HEK293 (cell line): Measurements from ENCODE around the gene CACNA2D3.

ENCODE experiments used
- ZBTB48 ChIP-seq: fragments of 450-650 bp; formaldehyde crosslinking; IDR thresholded peaks from 2 replicates; pipeline ENCODE4 v1.5.1; 2016; ENCODE audit warnings: missing biosample characterization, missing genetic modification characterization
- ZNF837 ChIP-seq: fragments of 450-650 bp; formaldehyde crosslinking; IDR thresholded peaks from 2 replicates; pipeline ENCODE4 v1.5.1; 2016; ENCODE audit warnings: missing biosample characterization, missing genetic modification characterization
- TF ChIP-seq, protein P1 (sequence below): fragments of 450-650 bp; formaldehyde crosslinking; IDR thresholded peaks from 2 replicates; pipeline ENCODE4 v1.5.1; 2016; ENCODE audit warnings: missing biosample characterization, missing genetic modification characterization
- TF ChIP-seq, protein P2 (sequence below): fragments of 450-650 bp; IDR thresholded peaks from 2 replicates; pipeline ENCODE4 v1.5.1; 2018; ENCODE audit warnings: missing biosample characterization, missing genetic modification characterization

GRCh38 chr3:54659347-54659746, 537.0 kb downstream of the CACNA2D3 start:
- TF ChIP-seq ZBTB48 (no peak), ZNF837 (tag by site-specific recombination) (no peak)
- TF ChIP-seq, protein P1, sequence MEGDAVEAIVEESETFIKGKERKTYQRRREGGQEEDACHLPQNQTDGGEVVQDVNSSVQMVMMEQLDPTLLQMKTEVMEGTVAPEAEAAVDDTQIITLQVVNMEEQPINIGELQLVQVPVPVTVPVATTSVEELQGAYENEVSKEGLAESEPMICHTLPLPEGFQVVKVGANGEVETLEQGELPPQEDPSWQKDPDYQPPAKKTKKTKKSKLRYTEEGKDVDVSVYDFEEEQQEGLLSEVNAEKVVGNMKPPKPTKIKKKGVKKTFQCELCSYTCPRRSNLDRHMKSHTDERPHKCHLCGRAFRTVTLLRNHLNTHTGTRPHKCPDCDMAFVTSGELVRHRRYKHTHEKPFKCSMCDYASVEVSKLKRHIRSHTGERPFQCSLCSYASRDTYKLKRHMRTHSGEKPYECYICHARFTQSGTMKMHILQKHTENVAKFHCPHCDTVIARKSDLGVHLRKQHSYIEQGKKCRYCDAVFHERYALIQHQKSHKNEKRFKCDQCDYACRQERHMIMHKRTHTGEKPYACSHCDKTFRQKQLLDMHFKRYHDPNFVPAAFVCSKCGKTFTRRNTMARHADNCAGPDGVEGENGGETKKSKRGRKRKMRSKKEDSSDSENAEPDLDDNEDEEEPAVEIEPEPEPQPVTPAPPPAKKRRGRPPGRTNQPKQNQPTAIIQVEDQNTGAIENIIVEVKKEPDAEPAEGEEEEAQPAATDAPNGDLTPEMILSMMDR (tag by site-specific recombination): no peak
- TF ChIP-seq, protein P2, sequence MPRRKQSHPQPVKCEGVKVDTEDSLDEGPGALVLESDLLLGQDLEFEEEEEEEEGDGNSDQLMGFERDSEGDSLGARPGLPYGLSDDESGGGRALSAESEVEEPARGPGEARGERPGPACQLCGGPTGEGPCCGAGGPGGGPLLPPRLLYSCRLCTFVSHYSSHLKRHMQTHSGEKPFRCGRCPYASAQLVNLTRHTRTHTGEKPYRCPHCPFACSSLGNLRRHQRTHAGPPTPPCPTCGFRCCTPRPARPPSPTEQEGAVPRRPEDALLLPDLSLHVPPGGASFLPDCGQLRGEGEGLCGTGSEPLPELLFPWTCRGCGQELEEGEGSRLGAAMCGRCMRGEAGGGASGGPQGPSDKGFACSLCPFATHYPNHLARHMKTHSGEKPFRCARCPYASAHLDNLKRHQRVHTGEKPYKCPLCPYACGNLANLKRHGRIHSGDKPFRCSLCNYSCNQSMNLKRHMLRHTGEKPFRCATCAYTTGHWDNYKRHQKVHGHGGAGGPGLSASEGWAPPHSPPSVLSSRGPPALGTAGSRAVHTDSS: no peak
